GM19324 (cell line): ENCODE data around the gene BATF3.

Source experiments
- ATAC-seq: cut with Tn5 transposase; IDR thresholded peaks from one replicate; pipeline ENCODE4 v1.9.1; 2021; ENCODE audit warnings: mild to moderate bottlenecking, moderate library complexity; ENCODE audit not compliant: unreplicated experiment, low FRiP score

Gene BATF3

GRCh38 chr1:212638492-212639151 lies 61.0 kb downstream of the BATF3 start:
- no peak for ATAC-seq

DNA sequence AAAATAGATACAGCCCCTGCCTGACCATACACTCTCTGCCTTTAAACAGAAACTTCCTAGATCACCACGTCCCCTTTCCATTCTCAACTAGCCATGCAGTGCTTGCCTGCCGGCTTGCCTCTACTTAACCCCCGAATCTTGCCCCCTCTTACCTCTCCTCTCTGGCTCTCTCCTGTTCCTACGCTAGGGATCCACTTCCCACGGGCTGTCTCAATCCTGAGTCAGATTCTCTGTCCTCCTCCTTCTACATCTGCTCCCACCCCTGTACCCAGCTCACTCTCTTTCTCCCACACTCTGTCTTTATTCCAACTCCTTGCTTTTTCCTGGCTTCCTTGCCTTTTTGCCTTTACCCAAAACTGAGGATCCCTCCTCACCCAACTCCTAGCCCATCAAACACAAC lies 61.7 kb downstream of the BATF3 start:
- no peak for ATAC-seq
